ENCODE results near the gene PLCB4. TPM values are rescaled to one million over a fixed set of nuclear protein-coding genes. Genes with fewer than 3 reads are reported as not detected.

The PLCB4 gene
- total RNA-seq, 2 experiments from 2014 or later, result not detected

DNA sequence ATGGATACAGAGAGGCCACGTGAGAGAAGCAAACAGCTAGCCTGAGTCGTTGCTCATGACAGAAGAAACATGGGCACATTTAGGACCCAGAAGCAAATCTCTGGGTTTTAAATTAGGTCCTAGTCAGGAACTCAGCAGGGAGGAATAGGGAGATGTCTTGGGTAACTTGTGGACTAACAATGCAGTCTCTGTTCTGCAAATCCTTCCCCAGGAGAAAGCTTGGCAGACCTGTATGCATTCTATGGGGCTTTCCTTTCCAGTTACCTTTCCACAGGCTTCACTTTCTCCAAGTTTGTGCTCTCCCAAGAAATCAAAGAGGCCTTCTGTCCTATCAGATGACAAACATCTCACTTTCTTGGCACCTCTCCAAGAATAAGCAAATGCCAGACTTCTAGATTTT, 47.2 kb upstream of the PLCB4 start:
- Histone ChIP-seq H3K79me2 (ENCODE audit: insufficient read depth, low read depth, low read length) (no peaks in the 10 kb centered on the region), H3K9me3 (ENCODE audit: low read length) (no peaks in the 10 kb centered on the region), H2AFZ (ENCODE audit: low read length) (no peak overlapping the region), H3K36me3 (ENCODE audit: insufficient read depth, low read length) (no peaks in the 10 kb centered on the region), H3K4me3 (ENCODE audit: low read depth, low read length, poor library complexity, severe bottlenecking) (no peak overlapping the region), H3K4me1 (ENCODE audit: insufficient read depth, low read length, poor library complexity, severe bottlenecking) (no peaks in the 10 kb centered on the region), H3K9me2 (ENCODE audit: insufficient read depth, low read length) (no peaks in the 10 kb centered on the region), H3K27ac (ENCODE audit: low read depth, low read length, poor library complexity, severe bottlenecking) (no peak overlapping the region), H3K4me2 (ENCODE audit: low read length) (no peak overlapping the region), H4K20me1 (ENCODE audit: insufficient read depth, low read length) (no peaks in the 10 kb centered on the region)
- no peak for TF ChIP-seq EZH2phosphoT487 (IDR thresholded peaks at IDR 0.05; ENCODE audit: borderline replicate concordance, low read depth, low read length)
- TF ChIP-seq, protein P1, sequence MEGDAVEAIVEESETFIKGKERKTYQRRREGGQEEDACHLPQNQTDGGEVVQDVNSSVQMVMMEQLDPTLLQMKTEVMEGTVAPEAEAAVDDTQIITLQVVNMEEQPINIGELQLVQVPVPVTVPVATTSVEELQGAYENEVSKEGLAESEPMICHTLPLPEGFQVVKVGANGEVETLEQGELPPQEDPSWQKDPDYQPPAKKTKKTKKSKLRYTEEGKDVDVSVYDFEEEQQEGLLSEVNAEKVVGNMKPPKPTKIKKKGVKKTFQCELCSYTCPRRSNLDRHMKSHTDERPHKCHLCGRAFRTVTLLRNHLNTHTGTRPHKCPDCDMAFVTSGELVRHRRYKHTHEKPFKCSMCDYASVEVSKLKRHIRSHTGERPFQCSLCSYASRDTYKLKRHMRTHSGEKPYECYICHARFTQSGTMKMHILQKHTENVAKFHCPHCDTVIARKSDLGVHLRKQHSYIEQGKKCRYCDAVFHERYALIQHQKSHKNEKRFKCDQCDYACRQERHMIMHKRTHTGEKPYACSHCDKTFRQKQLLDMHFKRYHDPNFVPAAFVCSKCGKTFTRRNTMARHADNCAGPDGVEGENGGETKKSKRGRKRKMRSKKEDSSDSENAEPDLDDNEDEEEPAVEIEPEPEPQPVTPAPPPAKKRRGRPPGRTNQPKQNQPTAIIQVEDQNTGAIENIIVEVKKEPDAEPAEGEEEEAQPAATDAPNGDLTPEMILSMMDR (conservative IDR thresholded peaks at IDR 0.05; ENCODE audit: low read length), result no peak
- CTCF ChIA-PET (ENCODE audit: unreplicated experiment), result no interaction called here
- DNase-seq (ENCODE audit: low spot score), result no peak
- no TSS peak for BruUV-seq (replicated peaks)
- POLR2A ChIA-PET, result no interaction called here
- intact Hi-C loops (cut with micrococcal nuclease; ENCODE audit: unreplicated experiment), result no loop called here

DNA sequence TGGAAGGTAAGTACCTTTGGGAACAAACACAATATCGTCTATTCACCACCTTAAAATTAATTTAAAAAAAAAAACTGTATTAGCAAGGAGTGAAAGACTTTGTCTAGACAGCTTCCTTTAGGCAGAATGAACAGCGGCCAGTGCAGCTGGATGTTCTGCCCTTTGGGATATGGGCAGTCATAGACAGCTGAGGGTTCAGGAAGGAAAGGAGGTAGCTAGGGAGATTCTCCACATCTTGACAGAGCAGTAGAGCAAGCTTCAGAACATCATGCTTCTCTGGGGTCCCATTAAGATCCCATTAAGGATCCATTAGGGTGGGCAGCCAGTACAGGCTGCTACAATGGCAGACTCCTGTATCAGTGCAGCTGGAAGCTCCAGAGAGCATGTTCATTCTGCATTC, 46.5 kb upstream of the PLCB4 start:
- CTCF ChIA-PET (ENCODE audit: unreplicated experiment), result no interaction called here
- no peaks in the 10 kb centered on the region for H4K20me1 ChIP-seq (ENCODE audit: insufficient read depth, low read length)

DNA sequence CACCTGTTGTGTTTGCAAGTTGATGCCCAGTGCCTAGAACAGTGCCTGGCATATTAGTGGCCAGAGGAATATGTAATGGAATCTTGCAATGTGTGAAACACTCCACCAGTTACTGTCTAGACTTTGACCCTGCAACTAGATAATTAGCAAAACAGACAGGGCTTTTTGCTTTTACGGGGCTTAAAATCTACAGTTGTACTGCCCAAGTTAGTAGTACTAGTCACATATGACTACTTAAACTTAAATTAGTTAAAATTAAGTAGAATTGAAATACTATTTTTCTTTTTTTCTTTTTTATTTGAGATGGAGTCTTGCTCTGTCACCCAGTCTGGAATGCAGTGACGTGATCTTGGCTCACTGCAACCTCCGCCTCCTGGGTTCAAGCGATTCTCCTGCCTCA, 44.3 kb upstream of the PLCB4 start:
- no peak overlapping the region for H2AFZ ChIP-seq (ENCODE audit: low read length)
- no peaks in the 10 kb centered on the region for H3K4me1 ChIP-seq (ENCODE audit: insufficient read depth, low read length, poor library complexity, severe bottlenecking)
- no peaks in the 10 kb centered on the region for H4K20me1 ChIP-seq (ENCODE audit: insufficient read depth, low read length)
- CTCF ChIA-PET (ENCODE audit: unreplicated experiment), result no interaction called here
- TF ChIP-seq EZH2phosphoT487 (IDR thresholded peaks at IDR 0.05; ENCODE audit: borderline replicate concordance, low read depth, low read length), result no peak
- TF ChIP-seq, protein P1 (conservative IDR thresholded peaks at IDR 0.05; ENCODE audit: low read length), result no peak
- no peak overlapping the region for H3K4me3 ChIP-seq (ENCODE audit: low read depth, low read length, poor library complexity, severe bottlenecking)
- no peak overlapping the region for H3K4me2 ChIP-seq (ENCODE audit: low read length)
- BruUV-seq (replicated peaks), result no TSS peak
- no peak overlapping the region for H3K27ac ChIP-seq (ENCODE audit: low read depth, low read length, poor library complexity, severe bottlenecking)
- intact Hi-C loops (cut with micrococcal nuclease; ENCODE audit: unreplicated experiment), result no loop called here
- no peak for DNase-seq (ENCODE audit: low spot score)
- POLR2A ChIA-PET, result no interaction called here
- H3K9me3 ChIP-seq (ENCODE audit: low read length), result no peaks in the 10 kb centered on the region
- no peaks in the 10 kb centered on the region for H3K9me2 ChIP-seq (ENCODE audit: insufficient read depth, low read length)
- H3K79me2 ChIP-seq (ENCODE audit: insufficient read depth, low read depth, low read length), result no peaks in the 10 kb centered on the region
- no peaks in the 10 kb centered on the region for H3K36me3 ChIP-seq (ENCODE audit: insufficient read depth, low read length)

More for the DNA sequence above, 46.5 kb upstream of the PLCB4 start:
- no peak for TF ChIP-seq EZH2phosphoT487 (IDR thresholded peaks at IDR 0.05; ENCODE audit: borderline replicate concordance, low read depth, low read length)
- TF ChIP-seq, protein P1 (conservative IDR thresholded peaks at IDR 0.05; ENCODE audit: low read length), result no peak
- H3K9me3 ChIP-seq (ENCODE audit: low read length), result no peaks in the 10 kb centered on the region
- no peak overlapping the region for H3K4me3 ChIP-seq (ENCODE audit: low read depth, low read length, poor library complexity, severe bottlenecking)
- no peak overlapping the region for H3K4me2 ChIP-seq (ENCODE audit: low read length)
- H3K9me2 ChIP-seq (ENCODE audit: insufficient read depth, low read length), result no peaks in the 10 kb centered on the region
- H3K79me2 ChIP-seq (ENCODE audit: insufficient read depth, low read depth, low read length), result no peaks in the 10 kb centered on the region
- POLR2A ChIA-PET, result no interaction called here
- H3K4me1 ChIP-seq (ENCODE audit: insufficient read depth, low read length, poor library complexity, severe bottlenecking), result no peaks in the 10 kb centered on the region
- no peaks in the 10 kb centered on the region for H3K36me3 ChIP-seq (ENCODE audit: insufficient read depth, low read length)
- no TSS peak for BruUV-seq (replicated peaks)
- H2AFZ ChIP-seq (ENCODE audit: low read length), result no peak overlapping the region
- no peak overlapping the region for H3K27ac ChIP-seq (ENCODE audit: low read depth, low read length, poor library complexity, severe bottlenecking)
- DNase-seq (ENCODE audit: low spot score), result no peak
- intact Hi-C loops (cut with micrococcal nuclease; ENCODE audit: unreplicated experiment), result no loop called here

Measured in OCI-LY7 (cell line).